Activated naive CD8-positive, alpha-beta T cell treated with anti-CD3 and anti-CD28 coated beads, Interleukin-2, amount 50 U/mL, for 24 hours (primary cell): ENCODE results near the gene CCK.

Experiments used
- ATAC-seq: fragments of 150-1000 bp; cut with Tn5 transposase; one replicate; pipeline ENCODE4 v1.10.0; 2021
- DNase-seq: peaks from one replicate; pipeline ENCODE4 v3.0.0; 2021
- H3K27ac Mint-ChIP-seq: one replicate; pipeline ENCODE4 v1.8.0; 2021; ENCODE audit warnings: mild to moderate bottlenecking, mixed read lengths
- H3K27me3 Mint-ChIP-seq: one replicate; pipeline ENCODE4 v1.8.0; 2021; ENCODE audit warnings: mixed read lengths
- H3K36me3 Mint-ChIP-seq: one replicate; pipeline ENCODE4 v1.8.0; 2021; ENCODE audit warnings: low read depth, mixed read lengths
- H3K4me1 Mint-ChIP-seq: one replicate; pipeline ENCODE4 v1.8.0; 2021; ENCODE audit warnings: mixed read lengths
- H3K4me3 Mint-ChIP-seq: one replicate; pipeline ENCODE4 v1.8.0; 2021; ENCODE audit warnings: mild to moderate bottlenecking, moderate library complexity, mixed read lengths
- H3K9me3 Mint-ChIP-seq: one replicate; pipeline ENCODE4 v1.8.0; 2021; ENCODE audit warnings: mixed read lengths

The CCK gene

GRCh38 chr3:42225486-42226363 is 40.3 kb downstream of the CCK start:
- Mint-ChIP-seq H3K4me3 (no peak overlapping the region), H3K36me3 (peaks cover 16% of the 10 kb centered on the region), H3K9me3 (no peaks in the 10 kb centered on the region), H3K27me3 (no peaks in the 10 kb centered on the region), H3K4me1 (peaks cover 2% of the 10 kb centered on the region), H3K27ac (no peak overlapping the region)
- DNase-seq: no peak
- ATAC-seq: no peak

GRCh38 chr3:42224658-42225421 is 41.1 kb downstream of the CCK start:
- no peaks in the 10 kb centered on the region for H3K27me3 Mint-ChIP-seq
- no peak overlapping the region for H3K27ac Mint-ChIP-seq
- DNase-seq: no peak
- peaks cover 23% of the 10 kb centered on the region for H3K36me3 Mint-ChIP-seq
- no peak overlapping the region for H3K4me3 Mint-ChIP-seq
- peaks cover 4% of the 10 kb centered on the region for H3K4me1 Mint-ChIP-seq
- ATAC-seq: no peak
- no peaks in the 10 kb centered on the region for H3K9me3 Mint-ChIP-seq

GRCh38 chr3:42224178-42224577 is 41.8 kb downstream of the CCK start:
- Mint-ChIP-seq H3K27me3 (no peaks in the 10 kb centered on the region), H3K4me1 (peaks cover 4% of the 10 kb centered on the region), H3K36me3 (peaks cover 23% of the 10 kb centered on the region), H3K27ac (no peak overlapping the region), H3K9me3 (no peaks in the 10 kb centered on the region), H3K4me3 (no peak overlapping the region)
- DNase-seq (no peak), ATAC-seq (no peak)

- no peaks in the 10 kb centered on the region for H3K27me3 Mint-ChIP-seq
- ATAC-seq (no peak), DNase-seq (no peak)
- H3K36me3 Mint-ChIP-seq: peaks cover 23% of the 10 kb centered on the region
- H3K4me3 Mint-ChIP-seq: no peak overlapping the region
- H3K9me3 Mint-ChIP-seq: no peaks in the 10 kb centered on the region
- H3K4me1 Mint-ChIP-seq: peaks cover 8% of the 10 kb centered on the region
- H3K27ac Mint-ChIP-seq: no peak overlapping the region
Measured at GRCh38 chr3:42222942-42223693, 42.9 kb downstream of the CCK start.

- no peak for DNase-seq
- Mint-ChIP-seq H3K36me3 (peaks cover 24% of the 10 kb centered on the region), H3K27me3 (no peaks in the 10 kb centered on the region), H3K9me3 (no peaks in the 10 kb centered on the region), H3K4me3 (no peak overlapping the region), H3K4me1 (peaks cover 33% of the 10 kb centered on the region), H3K27ac (no peak overlapping the region)
- no peak for ATAC-seq
Measured at GRCh38 chr3:42220436-42221121, 45.4 kb downstream of the CCK start.

DNA sequence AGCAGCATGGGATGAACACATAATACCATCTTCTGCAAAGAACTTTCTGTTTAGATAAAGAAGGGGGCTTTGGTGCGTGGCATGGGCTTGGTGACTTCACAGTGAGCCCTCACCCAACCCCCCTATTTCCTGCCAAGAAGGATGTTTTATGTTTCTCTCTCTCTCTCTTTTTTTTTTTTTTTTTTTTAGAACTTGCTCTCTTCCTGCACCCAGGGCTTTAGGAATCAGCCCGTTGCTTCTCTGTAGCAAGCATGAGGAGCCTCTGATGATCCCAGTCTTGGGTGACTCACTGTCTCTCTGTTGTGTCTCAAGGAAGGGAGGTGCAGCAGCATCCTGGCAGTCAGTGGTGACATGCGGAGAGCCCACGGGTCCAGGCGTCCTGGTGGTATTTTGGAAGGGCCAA is 49.1 kb downstream of the CCK start:
- Mint-ChIP-seq H3K9me3 (no peaks in the 10 kb centered on the region), H3K4me3 (no peak overlapping the region), H3K27ac (peak overlapping the region; percentile 21), H3K27me3 (no peaks in the 10 kb centered on the region), H3K36me3 (peaks cover 13% of the 10 kb centered on the region), H3K4me1 (peaks cover 64% of the 10 kb centered on the region)
- no peak for DNase-seq
- ATAC-seq: peak; percentile 58

GRCh38 chr3:42216302-42216701 is 49.7 kb downstream of the CCK start:
- H3K4me3 Mint-ChIP-seq: no peak overlapping the region
- peaks cover 19% of the 10 kb centered on the region for H3K36me3 Mint-ChIP-seq
- peak overlapping the region; percentile 70 for H3K27ac Mint-ChIP-seq
- no peaks in the 10 kb centered on the region for H3K27me3 Mint-ChIP-seq
- no peak for DNase-seq
- ATAC-seq: peak; percentile 55
- H3K9me3 Mint-ChIP-seq: no peaks in the 10 kb centered on the region
- H3K4me1 Mint-ChIP-seq: peaks cover 64% of the 10 kb centered on the region

- Mint-ChIP-seq H3K27ac (peak overlapping the region; percentile 55), H3K27me3 (no peaks in the 10 kb centered on the region), H3K9me3 (no peaks in the 10 kb centered on the region), H3K4me3 (no peak overlapping the region), H3K4me1 (peaks cover 62% of the 10 kb centered on the region), H3K36me3 (peaks cover 22% of the 10 kb centered on the region)
- ATAC-seq (no peak), DNase-seq (no peak)
Measured at GRCh38 chr3:42214565-42215283, 51.3 kb downstream of the CCK start.

- peaks cover 26% of the 10 kb centered on the region for H3K36me3 Mint-ChIP-seq
- H3K9me3 Mint-ChIP-seq: no peaks in the 10 kb centered on the region
- H3K4me1 Mint-ChIP-seq: peaks cover 62% of the 10 kb centered on the region
- peak overlapping the region; percentile 55 for H3K27ac Mint-ChIP-seq
- DNase-seq (no peak), ATAC-seq (peak; percentile 34)
- no peak overlapping the region for H3K4me3 Mint-ChIP-seq
- no peaks in the 10 kb centered on the region for H3K27me3 Mint-ChIP-seq
Measured at GRCh38 chr3:42214064-42214463, 51.9 kb downstream of the CCK start.

GRCh38 chr3:42213417-42213816 is 52.6 kb downstream of the CCK start:
- H3K27ac Mint-ChIP-seq: no peak overlapping the region
- peak; percentile 44 for ATAC-seq
- no peaks in the 10 kb centered on the region for H3K9me3 Mint-ChIP-seq
- peak; percentile 27 for DNase-seq
- H3K27me3 Mint-ChIP-seq: no peaks in the 10 kb centered on the region
- peaks cover 56% of the 10 kb centered on the region for H3K4me1 Mint-ChIP-seq
- H3K36me3 Mint-ChIP-seq: peaks cover 30% of the 10 kb centered on the region
- no peak overlapping the region for H3K4me3 Mint-ChIP-seq

- H3K4me1 Mint-ChIP-seq: peaks cover 32% of the 10 kb centered on the region
- H3K27me3 Mint-ChIP-seq: no peaks in the 10 kb centered on the region
- H3K4me3 Mint-ChIP-seq: no peak overlapping the region
- ATAC-seq (no peak), DNase-seq (no peak)
- H3K27ac Mint-ChIP-seq: no peak overlapping the region
- H3K9me3 Mint-ChIP-seq: no peaks in the 10 kb centered on the region
- H3K36me3 Mint-ChIP-seq: peaks cover 35% of the 10 kb centered on the region
Measured at GRCh38 chr3:42210726-42211125, 55.3 kb downstream of the CCK start.

DNA sequence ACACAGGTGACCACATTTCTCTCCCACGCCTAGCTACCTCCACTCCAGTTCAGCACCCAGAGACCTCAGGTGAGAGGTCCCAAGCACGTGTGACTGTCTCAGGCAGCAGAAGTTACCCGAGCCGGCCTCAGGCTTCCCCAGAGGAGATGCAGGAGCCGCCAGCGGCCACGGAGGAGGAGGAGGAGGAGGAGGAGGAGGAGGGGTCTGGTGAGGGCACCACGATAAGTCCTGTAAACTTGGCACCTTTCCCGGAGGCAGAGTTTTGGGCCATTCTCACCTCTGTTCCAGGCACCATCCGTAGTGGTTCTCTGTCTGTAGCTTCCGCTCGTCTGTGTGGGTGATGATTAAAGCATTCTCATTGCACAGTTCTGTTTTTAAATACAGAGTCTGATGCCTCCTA is 56.1 kb downstream of the CCK start:
- H3K4me3 Mint-ChIP-seq: no peak overlapping the region
- H3K9me3 Mint-ChIP-seq: no peaks in the 10 kb centered on the region
- no peaks in the 10 kb centered on the region for H3K27me3 Mint-ChIP-seq
- no peak overlapping the region for H3K27ac Mint-ChIP-seq
- peaks cover 24% of the 10 kb centered on the region for H3K4me1 Mint-ChIP-seq
- H3K36me3 Mint-ChIP-seq: peaks cover 38% of the 10 kb centered on the region
- DNase-seq (no peak), ATAC-seq (no peak)
